ELF-1 (cell line): ENCODE data around the gene TMTC2.

Experiments used
- DNase-seq: peaks from one replicate; pipeline ENCODE4 v3.0.0-alpha.2; 2016; ENCODE audit warnings: low read depth, low spot score

Gene TMTC2

DNA sequence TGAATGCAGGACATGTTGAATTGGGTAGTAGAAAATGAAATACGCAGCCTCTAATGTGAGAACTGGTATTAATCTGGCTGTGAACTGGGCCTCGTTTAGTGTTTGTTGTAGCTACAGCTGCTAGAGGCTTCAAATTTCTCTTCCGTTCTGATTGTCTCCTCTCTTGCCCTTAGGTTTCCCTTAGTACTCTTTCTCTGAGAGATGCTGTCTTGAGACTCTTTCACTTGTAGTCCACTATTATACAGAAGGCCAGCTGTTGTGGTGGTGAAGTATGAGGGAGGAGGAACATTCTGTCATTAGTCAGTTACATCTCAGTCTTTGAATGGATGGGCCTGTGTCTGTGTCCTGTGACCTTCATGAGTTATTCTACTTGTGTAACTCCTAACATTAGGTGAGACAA is 322.0 kb downstream of the TMTC2 start:
- no peak for DNase-seq

DNA sequence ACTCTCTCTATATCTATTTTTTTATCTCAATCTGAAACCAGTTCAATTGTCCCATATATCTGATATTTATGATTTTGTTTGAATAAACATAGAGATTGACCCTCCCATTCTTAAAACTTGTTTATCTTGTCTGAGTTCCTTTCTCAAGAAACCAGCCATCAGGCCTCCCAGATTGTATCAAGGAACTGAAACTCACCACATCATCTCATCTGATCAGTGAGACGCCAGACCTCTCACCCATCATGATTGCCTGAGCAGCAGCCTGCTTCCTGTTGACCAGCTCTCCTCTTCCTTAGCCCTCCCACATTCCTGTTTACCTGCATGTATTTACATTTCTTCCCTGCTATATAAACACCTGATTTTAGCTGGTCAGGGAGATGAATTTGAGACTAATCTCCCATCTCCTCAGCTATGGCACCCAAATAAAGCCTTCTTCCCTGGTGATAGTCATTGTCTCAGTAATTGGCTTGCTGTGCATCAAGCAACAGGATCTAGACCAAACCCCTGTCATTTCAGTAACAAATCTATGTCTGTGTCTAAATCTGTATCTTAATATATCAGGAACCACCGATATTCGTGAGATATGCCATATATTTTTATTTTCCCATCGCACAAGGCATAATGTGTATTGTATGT is 323.6 kb downstream of the TMTC2 start:
- DNase-seq, result no peak

DNA sequence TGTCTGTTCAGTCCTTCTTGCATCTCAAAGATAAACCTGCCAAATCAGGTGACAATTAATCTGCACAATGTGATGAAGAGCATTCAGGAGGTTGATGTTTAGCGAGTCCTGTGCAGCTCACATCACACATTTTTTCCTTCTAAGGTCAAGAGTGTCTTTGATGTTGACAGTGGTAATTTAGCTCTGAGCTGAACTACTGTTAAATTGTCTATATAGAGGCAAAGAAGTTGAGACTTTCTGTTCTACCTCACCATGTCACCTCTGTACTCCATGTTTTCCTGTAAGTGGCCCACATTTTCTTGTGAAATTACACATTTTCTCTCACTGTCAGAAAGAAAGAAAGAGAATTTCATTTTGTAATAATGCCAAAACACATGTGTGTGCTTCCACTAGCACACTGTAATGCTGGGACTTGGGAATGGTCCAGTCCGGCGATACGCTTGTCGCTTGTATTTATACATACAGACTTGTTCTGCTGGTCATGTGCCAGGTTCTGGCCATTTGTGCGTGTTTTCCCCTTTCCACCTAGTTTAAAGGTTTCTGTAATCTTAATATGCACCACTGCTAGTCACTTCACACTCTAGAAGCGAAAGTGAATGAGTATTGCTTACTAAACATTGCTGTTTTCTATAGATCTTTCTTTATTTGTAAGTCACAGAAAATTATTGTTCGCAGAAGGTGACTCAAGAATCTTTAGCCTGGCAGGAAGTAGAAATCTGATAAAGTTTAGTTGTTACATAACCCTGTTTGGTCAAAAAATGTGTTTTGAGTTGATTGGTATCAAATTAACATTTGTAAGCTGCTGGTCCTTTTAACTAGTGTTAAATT is 328.9 kb downstream of the TMTC2 start:
- DNase-seq, result no peak

DNA sequence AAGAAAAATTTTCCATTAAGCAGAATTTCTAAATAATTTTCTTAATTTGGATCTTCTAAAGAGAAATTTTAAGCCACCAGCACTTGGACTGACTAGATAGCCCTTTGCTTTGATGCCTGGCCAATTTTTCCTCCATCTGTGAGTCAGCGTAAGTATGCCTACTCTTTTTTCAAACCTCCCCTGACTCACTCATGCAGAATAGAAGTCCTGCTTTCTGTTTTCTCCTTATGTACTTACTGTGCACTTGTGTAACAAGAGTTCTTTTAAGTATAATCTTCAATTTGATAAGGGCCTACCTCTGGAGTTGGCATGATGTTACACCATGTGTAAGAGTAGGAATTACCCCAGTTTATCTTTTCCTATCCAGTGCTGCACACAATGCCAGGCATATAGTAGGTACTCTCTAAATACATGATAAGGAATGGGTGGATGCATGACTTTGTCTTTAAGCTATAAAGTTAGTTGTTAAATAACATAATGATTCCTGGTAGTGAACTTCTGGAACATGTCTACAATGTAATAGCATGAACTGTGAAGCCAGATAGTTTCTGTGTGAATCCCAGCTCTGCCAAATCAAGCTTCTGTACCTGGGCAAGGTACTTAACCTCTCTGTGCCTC is 329.6 kb downstream of the TMTC2 start:
- no peak for DNase-seq

DNA sequence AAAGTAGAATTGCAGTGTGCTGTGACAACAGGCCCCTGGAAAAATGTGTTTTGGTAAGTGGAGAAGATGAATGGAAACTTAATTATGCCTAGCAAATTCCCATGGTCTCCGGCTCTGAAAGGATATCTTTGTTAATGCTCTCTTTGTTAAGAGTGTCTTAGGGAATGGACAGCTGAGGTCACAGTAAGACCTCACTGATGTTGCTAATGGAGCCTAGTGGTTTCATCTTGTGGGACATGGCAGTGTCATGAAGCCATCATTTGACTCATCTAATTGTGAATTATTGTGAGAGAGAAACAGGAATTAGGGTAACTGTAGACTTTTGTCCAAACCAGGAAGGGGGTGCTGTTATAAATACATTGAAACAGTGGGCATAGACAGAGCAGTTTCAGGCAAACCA is 330.3 kb downstream of the TMTC2 start:
- DNase-seq, result no peak

DNA sequence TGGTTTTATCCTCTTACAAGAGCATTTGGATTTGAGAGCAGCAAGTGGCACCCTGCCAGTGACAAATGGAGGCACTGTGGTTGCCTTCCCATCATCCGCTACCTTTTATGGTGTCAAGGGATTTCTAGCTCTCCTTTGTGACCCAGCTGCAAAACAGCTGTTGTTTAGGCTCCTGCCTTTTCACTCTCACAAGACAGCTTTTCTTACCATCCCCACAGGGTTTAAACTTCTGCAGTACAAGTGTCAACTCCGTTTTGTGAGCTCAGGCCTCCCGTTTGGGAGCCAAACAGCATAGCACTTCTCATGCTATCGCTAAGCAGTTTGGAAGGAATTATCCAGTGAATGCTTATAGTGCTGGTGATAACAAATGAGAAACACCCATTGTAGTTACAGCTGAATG is 331.4 kb downstream of the TMTC2 start:
- peak; percentile 5 for DNase-seq

DNA sequence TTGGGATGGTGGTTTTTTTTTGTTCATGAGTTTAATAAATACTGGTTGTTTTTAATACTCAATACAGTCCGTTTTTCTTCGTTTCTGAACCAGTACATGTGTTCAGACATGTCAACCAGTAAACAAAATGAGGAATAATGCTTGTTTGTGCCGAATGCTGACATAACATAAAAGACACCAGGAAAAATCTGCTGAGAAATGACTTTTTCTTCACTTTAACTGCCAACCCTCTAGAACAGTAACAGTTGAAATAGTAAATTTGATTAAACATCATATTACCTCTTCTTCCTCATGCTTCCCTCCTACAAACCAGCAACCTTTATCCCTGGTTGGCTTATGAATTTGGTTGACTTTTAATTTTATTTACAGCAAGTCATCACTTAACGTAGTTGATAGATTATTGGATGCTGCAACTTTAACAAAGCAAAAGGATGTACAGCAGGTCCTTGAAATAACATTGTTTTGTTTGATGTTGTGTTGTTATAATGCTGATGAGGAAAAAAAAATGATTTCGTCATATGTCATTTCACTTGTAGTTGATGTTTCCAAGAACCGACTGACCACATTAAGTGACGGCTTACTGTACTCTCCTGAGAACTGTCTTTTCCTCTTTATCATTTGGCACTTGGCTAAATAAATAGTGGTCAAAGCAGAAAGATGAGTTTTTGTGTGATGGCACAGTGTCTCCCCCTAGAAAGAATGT is 340.5 kb downstream of the TMTC2 start:
- no peak for DNase-seq

DNA sequence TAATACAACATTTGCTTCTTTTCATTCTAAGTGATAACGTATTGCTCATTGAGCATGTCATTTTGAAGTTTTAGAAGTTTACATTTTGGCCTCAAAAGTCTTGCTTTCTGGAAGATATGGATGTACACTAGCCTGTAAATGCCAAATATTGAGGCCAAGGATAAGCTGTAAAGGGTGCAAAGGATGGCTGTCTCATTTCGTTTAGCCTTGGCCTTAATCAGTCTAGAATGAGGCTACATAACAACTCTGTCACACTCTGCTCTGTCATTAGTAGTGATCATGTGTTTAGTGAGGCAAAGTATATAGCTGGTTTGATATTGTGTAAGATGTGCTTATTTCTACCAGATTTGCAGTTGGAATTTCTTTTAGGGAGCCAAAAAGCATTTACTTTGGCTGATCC is 344.5 kb downstream of the TMTC2 start:
- no peak for DNase-seq

DNA sequence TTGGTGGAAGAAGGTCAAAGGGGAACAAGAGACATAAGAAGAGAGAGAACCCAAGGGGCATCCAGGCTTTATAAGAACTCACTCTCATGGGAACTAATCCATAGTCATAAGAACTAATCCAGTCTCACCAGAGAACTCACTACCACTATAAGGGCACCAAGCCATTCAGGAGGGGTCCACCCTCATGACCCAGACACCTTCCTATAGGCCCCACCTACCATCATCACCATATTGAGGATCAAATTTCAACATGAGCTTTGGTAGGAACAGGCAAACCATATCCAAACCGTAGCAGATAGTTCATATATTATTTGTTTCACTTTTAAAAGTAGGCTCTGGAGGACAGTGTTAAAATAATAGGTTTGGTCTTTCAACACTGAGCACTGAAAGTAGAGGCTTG is 350.1 kb downstream of the TMTC2 start:
- DNase-seq, result no peak

DNA sequence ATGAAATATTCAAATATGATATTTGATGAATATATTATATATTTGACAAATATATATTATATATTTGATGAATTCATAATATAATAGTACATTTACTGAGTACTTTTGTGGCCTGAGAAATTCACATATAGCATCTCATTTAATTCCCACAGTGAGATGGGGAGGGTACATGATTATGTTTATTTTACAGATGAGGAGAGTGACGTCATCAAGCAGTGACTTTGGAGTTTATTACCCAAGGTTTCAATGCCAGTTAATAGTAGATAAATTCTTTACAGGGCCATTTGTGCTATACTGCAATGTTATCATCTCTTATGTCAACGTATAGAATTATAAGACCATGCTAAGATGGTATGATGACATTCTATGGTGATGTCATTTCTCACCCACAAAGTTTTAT is 352.7 kb downstream of the TMTC2 start:
- DNase-seq, result no peak

DNA sequence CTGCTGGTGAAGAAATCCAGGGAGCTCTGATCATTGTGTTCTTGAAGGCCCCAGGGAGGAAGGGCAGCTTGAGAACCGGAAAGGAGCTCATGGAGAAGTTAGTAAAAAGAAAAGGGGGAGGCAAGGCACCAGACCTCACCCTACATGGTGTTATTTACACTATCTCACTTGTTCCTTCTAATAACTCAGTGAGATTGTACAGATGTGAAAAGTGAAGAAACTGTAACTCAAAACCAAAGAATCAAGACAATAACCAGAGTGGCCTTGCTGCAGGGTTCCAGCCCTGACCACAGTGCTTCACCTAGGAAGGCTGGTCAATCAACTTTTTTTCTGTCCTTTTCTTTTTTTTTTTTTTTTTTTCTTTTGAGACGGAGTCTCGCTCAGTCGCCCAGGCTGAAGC is 353.6 kb downstream of the TMTC2 start:
- DNase-seq, result peak; percentile 3

DNA sequence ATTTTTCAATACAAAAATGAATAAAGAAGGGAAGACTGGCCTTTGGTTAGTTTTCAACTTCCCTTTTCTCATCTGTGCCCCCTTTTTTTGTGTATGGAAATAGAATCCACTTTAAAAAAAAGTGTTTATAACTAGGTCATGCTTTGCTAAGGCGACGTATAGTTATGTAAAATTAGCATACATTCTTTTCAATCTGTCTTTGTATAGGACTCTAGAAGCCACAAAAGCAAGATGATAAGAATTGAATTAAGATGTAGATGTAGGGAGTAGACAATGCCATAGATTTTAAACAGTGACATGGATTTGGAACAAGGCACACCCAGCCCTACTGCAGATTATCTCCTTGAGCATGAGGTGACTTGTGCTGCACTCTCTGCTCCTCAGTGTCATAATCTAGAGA is 354.3 kb downstream of the TMTC2 start:
- no peak for DNase-seq

DNA sequence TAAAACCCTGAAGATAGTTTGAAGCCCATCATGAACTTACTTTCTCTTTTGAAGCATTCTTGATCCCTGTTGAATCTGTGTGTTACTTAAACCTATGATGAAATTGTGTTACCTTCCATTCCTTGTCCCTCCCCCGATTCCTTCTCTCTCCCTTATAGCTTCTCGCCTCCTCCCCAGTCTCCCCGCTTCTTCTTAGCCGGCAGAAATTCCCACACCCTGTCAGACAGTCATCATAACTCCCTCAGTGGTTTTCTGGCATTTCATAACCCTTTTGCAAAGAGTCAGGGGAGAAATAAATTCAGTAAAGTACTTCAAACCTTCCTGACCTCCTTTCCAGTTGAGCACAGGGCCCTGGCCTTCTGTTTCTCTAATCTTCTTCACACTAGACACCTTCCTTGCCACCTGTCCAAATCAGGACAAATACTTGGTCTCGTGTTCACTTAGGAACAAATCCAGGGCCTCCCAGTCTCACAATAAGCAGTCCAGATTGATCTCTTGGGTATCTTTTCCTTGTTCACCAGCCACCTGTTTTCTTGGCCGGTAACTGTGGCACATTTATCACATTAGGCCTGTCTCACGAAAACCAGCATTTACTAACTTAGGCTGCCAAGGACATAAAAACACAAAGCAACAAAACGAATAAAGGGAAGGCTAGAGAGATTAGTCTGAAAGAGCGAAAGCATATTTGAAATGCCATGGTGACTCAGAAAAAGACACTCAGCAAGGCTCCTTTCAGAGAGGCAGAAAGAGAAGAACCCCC is 355.9 kb downstream of the TMTC2 start:
- DNase-seq, result no peak

DNA sequence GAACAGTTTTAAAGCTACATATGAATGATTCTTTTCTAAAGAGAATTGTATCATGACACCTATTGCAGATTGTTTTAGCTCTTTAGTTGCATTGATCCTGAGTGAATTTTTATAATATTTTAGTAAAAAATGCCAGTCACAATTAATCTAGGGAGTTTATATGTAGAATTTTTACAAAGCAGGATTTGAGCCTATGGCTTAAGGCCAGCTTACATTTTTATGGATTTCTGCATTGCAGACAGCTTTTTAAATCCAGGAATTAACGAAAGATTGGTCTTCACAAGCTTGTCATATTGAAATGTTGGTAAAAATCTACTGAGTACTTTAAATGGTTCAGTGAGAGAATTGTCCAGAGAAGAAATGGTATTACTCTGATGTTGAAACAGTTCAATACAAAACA is 358.0 kb downstream of the TMTC2 start:
- DNase-seq, result no peak

DNA sequence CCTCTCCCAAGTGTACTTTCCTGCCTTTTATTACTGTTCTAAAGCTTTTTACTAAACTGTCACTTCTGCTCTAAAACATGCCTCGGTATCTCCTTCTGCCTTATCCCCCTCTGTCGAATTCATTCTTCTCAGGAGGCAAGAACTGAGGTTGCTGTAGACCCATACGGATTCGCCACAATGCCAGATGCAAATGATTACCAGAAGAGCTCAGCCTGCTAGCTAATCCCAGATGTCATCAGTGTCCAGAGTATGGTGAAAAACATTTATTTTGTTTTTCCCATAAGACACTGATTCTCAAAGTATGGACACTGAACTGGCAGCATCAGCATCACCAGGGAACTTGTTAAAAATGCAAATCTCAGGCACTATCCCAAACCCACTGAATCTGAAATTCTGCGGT is 359.3 kb downstream of the TMTC2 start:
- DNase-seq, result no peak

DNA sequence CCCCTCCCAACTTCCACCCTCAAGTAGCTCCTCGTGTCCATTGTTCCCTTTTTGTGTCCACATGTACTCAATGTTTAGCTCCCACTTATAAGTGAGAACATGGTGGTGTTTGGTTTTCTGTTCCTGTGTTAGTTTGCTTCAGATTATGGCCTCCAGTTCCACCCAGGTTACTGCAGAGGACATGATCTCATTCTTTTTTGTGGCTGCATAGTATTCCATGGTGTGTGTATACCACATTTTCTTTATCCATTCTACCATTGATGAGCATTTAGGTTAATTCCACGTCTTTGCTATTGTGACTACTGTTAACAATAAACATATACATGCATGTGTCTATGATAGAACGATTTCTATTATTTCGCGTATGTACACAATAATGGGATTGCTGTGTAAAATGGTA is 362.6 kb downstream of the TMTC2 start:
- no peak for DNase-seq

DNA sequence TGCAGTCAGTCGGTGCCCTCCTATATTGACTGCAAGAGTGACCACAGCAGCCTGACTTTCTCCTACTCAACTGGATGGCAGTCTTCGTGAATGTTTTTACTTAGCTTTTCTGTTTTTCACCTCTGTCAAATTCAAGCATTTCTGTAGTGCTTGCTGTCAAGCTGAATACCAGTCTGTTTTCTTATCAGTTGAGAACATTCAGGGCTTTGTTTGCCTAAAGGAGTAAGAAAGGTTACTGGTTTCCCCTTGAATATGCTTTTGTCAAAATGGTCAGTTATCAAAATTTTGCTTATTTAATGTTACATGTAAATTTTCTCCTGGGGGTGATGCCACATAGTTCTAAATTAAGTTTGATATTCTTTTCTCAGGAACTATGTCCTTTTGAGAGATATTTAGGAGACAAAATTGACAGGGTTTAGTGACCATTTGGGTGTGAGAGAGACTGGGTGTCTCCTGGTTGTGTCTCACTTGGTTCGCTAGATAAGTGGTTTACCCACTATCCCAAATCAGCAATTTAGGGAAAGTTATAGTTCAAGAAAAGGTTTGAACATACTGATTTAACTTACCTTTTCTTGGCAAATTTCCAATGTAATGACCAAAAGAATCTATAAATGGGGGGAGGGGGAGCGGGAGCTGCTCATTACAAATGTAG is 366.3 kb downstream of the TMTC2 start:
- no peak for DNase-seq

DNA sequence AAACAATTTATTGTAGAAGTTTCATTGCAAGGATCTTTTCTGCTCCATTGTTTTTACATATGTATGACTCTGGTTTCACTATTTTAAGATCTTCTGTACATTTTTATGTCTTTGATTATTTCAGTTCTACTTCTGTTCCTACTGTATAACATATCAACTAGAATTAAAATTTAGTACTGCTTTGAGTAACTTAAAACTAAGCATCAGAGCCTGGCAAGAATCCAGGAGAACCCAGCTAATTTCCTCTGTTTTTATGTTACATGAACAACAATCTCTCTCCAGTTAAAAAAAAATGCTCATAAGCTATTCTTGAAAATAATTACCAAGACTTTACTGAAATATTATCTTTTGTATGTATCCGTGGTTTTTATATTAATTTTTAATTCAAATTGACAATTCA is 370.7 kb downstream of the TMTC2 start:
- DNase-seq, result no peak

DNA sequence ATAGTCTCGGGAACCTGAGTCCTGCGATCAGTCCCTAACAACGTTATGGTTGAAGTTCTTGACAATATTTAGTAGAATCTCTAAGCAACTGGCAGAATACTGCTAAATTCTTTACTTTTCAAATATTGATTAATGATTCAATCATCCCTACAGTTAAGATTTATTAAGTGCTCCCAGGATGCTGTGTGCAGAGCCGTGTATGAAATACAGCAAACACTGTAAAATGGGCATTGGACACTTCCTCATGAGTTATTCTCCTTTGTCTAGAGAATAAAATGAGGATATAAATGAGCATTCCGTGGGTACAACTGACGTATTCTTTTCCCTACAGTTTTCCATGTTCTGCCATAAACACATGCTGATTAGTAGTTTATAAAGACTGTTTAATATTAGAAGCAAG is 372.4 kb downstream of the TMTC2 start:
- DNase-seq, result no peak

DNA sequence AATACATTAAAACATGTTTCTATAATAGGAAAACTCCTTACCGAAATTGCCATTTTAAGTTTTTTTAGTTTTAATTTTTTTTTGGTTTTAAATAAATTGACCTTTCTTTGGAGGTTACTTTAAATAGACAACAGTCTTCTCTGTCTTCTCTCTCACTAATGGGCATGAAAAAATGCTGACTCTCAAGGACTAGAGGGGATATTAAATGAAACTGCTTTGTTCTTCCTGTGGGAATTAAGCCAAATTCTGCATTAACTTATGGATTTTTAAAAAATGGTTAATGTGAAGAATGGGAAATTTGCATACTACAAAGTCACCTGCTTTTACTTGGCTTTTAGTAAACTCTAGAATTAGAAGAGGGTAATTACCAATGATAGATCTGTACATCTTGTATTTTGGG is 378.9 kb downstream of the TMTC2 start:
- no peak for DNase-seq

DNA sequence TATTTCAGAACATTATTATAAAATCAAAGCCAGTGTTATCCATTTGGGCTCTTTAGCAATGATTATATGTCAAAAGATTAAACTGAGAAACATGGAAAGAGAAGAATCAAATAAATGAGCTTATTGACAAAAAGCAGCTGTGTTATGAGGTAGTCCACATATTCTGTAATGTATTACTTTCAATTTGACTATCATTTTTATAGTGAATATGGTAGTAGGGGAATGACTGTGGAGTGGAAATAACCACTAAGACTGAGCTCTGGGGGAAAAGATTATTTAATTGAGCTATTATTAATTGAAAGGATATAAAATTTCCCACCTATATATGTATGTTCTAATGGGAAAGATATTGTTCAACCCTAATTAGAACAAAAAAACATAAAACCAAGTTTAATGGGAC is 381.3 kb downstream of the TMTC2 start:
- DNase-seq, result no peak
